NCI-H446 (cell line): ENCODE data around the gene POLD3.

Experiments
- DNase-seq, 2 experiments: peaks; one replicate each; lab custom pipeline; 2025; lab: John Stamatoyannopoulos, UW

POLD3 gene, protein sequence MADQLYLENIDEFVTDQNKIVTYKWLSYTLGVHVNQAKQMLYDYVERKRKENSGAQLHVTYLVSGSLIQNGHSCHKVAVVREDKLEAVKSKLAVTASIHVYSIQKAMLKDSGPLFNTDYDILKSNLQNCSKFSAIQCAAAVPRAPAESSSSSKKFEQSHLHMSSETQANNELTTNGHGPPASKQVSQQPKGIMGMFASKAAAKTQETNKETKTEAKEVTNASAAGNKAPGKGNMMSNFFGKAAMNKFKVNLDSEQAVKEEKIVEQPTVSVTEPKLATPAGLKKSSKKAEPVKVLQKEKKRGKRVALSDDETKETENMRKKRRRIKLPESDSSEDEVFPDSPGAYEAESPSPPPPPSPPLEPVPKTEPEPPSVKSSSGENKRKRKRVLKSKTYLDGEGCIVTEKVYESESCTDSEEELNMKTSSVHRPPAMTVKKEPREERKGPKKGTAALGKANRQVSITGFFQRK

DNA sequence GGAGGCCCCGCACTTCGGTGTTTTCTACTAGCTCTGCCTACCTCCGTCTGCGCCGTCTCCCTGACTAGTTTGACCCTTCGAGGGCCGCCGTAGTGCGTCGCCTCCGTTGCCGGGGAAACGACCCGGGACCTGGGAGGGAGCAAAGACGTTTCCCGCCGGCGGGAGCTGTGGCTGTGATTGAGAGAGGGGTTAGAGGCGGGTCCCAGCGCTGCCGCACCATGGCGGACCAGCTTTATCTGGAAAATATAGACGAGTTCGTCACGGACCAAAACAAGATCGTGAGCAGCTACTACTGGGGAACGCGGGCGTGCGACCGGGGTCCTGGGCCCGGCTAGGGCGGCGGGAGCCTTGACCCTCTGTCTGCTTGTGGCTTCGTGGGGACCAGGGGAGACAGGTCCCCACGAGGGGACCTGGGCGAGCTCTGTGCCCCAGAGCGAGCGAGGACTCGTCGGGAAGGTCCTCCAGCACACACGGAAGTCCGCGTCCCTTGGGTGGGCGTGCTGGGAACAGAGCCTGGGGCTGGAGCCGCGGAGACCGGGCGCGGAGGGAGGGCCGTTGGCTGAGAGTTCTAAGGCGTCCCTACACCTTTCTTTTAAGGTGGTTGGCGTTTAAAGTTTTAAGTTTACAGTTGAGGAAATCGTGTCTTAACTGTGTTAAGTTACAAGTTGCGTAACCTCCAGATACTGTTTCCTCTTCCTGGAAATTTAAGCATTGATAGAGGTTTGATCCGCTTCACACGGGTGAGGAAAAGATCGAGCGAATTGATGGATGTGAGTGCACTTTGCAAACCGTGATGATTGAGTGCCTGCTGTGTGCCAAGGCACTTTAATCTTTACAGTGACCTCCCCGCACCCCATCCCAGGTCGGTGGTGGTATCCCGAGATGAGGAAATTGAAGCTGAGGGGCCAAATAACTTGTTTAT lies at the start of gene POLD3:
POLD3 (plus strand) TSS at position 142 of the 922 bp plus-strand sequence; CDS start at position 219, 77 bp downstream.
- peak; percentile 92 to 94 for DNase-seq

DNA sequence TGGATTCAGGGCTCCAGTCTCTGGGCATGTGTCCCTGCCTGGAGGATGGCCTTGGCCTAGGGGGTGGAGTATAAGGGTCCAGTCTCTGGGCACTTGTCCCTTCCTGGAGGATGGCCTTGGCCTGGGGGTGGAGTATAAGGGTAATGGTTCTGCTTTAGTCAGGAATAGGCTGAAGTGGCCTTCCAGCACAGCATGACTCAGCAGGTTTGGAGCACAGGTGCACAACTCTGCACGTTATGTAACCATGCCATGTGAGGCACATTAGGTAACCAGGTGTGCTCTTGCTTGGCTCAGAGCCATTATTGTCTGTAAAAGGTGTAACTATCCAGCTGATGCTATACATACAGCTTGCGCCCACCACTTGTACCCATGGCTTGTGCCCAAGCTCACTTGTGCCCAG lies 48.4 kb upstream of the POLD3 start:
- DNase-seq, result no peak

DNA sequence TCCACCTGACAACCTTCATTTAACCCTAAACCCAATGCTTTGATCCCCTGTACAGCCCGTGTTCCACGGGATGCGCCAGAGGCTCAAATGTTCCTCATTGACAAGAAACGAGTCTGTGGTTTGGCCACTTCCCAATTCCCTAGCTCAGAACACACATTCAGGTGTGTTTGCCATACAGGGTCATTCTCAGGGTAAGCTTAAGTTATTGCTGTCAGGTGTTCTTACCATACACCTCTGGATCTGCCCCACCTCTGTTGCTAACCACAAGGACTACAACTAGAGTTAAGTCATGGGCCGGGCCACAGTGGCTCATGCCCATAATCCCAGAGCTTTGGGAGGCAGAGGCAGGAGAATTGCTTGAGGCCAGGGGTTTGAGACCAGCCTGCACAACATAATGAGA lies 45.6 kb upstream of the POLD3 start:
- DNase-seq, result no peak

GRCh38 chr11:74550991-74551753 lies 41.2 kb upstream of the POLD3 start:
- DNase-seq, result no peak

DNA sequence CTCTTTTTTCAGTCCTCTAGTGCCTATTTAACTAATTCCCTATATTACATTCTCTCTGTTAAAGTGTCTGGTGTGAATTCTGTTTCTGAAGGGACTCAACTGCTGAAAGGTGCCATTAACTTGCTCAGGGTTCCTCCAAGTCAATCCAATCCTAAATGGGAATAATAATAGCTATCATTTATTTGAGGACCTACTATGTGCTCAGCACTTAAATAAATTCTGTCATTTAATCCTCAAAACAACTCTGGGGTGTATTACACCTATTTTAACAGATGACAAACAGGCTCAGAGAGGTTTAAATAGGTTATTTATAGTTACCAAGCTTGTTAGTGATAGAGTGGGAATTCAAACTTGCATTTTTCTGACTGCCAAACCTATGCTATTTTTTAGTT lies 40.6 kb upstream of the POLD3 start:
- DNase-seq, result no peak

- DNase-seq, result no peak
Observed at GRCh38 chr11:74557526-74557925, 34.9 kb upstream of the POLD3 start.

GRCh38 chr11:74559110-74559933 lies 33.1 kb upstream of the POLD3 start:
- no peak for DNase-seq

DNA sequence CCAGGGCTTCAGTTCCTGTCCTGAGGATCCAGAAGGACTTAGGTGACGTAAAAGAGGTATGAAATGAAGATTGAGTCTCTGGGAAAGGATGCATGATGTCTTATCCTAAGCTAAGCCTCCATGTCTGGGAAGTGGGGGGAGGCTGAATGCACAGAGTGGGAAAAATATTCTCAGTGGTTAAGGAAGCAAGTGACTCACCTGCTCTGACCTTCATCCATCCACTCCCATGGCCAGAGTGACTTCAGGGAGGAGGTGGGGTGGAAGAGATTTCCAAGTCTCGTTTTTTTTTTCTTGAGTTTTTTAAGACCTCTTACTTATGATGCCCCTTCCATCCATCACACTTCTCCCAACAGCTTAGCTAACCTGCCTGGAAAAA lies 32.5 kb upstream of the POLD3 start:
- DNase-seq, result no peak

DNA sequence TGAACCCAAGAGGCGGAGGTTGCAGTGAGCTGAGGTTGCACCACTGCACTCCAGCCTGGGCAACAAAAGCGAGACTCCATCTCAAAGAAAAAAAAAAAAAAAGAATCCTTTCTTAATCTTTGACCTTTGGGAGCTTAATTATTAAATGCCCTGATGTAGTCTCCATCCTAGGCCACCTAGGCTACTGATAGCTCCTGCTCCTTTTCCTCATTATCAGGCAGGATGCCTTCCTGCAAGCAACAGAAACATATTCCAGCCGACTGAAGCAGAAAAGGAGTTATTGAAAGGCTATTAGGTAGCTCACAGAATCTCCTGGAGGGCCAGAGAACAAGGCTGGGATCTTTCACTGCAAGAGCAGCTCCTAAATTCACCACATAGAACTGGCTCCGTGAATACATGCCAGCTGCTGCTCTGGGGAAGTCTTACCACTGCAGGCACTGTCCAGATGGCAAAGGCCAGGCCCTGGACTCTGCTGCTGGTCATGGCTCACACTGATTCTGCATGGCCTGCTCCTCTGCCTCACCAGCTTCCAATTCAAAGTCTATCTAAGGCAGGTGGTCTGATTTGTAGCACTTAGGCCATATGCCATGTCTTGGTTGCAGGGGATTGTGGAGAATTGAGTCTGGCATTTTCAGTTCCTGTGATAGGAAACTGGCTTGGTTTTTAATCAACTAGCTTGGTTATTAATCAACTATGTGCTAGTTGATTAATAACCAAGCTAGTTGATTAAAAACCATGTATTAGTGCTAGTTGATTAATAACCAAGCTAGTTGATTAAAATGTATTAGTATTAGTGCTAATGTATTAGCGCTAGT lies 26.0 kb upstream of the POLD3 start:
- DNase-seq, result no peak

GRCh38 chr11:74568028-74568427 lies 24.4 kb upstream of the POLD3 start:
- no peak for DNase-seq

DNA sequence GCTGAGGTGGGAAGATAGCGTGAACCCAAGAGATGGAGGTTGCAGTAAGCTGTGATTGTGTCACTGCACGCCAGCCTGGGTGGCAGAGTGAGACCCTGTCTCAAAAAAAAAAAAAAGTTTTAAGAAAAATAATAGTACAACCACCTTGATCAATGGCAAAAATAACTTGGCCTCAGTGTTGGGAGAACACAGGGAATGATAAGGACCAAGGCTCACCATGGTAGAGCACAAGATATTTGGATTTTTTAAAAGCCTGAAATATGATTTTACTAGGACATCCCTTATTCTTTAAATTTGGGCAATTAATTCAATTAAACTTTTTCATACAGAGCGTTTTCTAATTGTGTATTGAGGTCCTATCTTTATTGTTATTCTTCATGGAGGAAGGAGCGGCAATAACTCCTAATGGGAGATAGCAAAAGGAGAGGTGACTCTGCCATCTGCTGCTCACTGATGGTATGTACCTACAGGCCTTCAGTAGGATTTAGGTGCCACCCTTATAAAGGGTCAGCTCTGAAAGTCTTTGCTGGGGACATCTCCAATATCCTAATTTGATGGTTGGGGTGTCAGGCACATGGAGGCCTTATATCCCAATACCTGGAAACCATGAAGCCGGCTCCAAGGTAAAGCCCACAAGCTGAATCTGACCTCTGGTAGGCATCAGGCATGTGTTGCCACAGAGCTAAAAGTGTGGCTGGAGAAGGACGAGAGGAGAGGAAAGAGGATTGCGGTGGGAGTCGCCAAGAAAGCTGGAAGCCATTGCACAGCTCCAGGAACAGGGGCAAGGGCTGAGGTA lies 21.9 kb upstream of the POLD3 start:
- DNase-seq, result peak in 1 of 2 experiments; percentile 66

GRCh38 chr11:74571062-74571399 lies 21.4 kb upstream of the POLD3 start:
- DNase-seq, result no peak

DNA sequence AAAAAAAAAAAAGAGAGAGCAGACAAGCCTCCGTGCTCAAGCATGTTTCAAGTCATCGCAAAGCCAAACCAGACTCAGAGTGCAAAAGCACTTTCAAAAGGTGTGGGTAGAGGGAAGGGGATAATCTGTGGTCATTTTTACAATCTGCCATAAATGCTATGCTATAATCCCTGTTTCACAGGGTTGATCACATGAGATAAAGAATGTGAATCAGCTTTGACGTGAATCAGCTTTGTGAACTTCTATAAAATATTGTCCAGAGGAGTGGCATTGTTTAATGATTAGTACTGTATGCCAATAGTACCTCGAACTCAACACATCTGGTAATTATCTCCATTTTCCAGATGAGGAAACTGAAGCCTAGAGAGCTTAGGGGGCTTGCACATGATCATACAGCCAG lies 20.0 kb upstream of the POLD3 start:
- no peak for DNase-seq

DNA sequence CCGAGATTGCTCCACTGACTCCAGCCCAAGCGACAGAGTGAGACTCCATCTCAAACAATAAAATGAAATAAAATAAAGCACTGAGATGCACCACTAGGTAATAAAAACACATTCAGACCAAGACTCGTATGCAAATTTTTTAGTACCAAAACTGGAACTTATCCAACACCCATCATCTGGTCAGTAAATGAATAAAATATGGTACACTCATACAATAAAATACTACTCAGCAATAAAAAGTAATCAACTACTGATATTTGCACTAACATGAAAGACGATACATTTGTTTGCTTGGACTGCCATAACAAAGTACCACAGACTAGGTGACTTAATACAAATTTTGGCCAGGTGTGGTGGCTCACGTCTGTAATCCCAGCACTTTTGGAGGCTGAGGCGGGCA lies 17.8 kb upstream of the POLD3 start:
- no peak for DNase-seq

DNA sequence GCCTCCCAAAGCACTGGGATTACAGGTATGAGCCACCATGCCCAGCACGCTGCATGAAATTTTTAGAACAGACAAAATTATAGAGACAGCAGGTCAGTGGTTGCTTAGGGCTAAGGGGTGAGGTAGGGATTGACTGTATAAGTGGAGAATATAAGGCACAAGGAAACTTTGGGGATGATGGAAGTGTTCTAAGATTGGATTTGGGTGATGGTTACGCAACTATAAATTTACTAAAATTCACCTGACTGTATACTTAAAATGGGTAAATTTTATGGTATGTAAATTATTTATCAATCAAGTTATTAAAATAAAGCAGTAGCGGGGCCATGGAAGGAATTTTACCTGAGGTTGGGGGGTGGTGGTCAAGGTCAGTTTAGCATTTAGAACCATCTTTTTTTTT lies 16.4 kb upstream of the POLD3 start:
- DNase-seq, result no peak

DNA sequence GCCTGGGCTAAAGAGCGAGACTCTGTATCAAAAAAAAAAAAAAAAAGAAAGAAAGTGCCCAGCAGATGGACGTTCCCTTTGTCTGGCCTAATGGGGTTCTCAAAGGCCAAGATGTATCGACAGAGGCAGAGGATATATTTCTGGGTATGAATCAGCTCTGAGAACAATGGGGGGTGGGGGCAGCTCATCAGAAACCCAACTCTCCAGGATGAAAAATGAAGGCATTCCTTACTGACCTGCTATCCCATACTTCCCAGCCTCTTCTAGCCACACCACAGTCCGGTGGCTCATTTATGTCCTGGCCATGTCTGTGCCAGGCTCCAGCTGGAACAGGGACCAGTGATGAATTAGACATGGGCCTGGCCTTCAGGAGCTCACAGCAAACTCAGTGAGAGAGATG lies 15.2 kb upstream of the POLD3 start:
- no peak for DNase-seq

DNA sequence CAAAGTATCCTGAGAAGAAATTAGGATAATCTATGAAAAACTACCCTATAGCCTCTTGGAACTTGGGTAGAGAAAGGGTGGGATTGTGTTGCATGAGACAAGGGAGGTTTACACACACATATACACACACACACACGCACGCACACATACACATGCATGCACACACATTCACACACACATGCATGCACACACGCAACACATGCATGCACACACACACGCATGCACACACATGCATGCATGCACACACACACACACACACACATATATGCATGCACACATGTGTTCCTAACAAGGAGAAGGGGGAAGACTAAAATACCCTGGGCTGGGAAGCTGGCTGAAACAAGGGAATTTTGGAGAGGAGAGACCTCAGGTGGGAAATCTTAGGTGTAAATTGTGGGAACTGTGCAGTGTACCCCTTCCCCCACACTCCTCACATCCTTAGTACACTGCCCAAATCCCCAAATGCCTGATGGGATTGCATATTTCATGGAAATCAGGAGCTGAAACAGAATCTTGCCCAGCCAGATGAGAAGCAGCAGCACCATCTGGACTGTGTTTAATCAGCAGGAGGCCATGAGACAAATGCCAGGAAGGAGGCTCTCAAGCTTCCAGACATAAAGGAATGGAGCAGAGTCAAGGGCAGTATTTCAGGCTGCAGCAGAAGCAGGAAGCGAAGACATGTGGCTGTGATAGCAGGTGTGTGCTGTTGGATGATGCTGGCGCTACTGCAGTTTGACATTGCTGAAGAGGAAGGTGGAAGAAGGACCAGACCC lies 14.6 kb upstream of the POLD3 start:
- peak in 1 of 2 experiments; percentile 50 for DNase-seq

- no peak for DNase-seq
Observed at GRCh38 chr11:74579577-74580270, 12.7 kb upstream of the POLD3 start.
